Neural progenitor cell (in vitro differentiated cells): Measurements from ENCODE around the gene IL16. TPM values are rescaled to one million over a fixed set of nuclear protein-coding genes. Genes with fewer than 3 reads are reported as not detected.

Experiments used
- DNase-seq: peaks from one replicate; pipeline ENCODE4 v3.0.0-alpha.2; 2016; ENCODE audit warnings: low spot score
- H2AFZ ChIP-seq: fragments of 200-600 bp; sonication (generic); replicated peaks from 2 replicates; pipeline ENCODE4 v1.6.1; 2016; ENCODE audit warnings: antibody characterized with exemption
- H3F3A ChIP-seq: fragments of 200-600 bp; sonication (generic); 2 replicates; pipeline ENCODE4 v1.6.1; 2016; ENCODE audit warnings: antibody characterized with exemption, low read depth
- H3K27ac ChIP-seq: fragments of 200-600 bp; sonication (generic); 2 replicates; pipeline ENCODE4 v1.5.1; 2016; ENCODE audit warnings: mild to moderate bottlenecking
- H3K27me3 ChIP-seq: fragments of 200-600 bp; sonication (generic); 2 replicates; pipeline ENCODE4 v1.6.1; 2016; ENCODE audit warnings: mild to moderate bottlenecking, moderate library complexity
- H3K36me3 ChIP-seq: fragments of 200-600 bp; sonication (generic); 2 replicates; pipeline ENCODE4 v1.5.1; 2016
- H3K4me1 ChIP-seq: fragments of 200-600 bp; sonication (generic); 2 replicates; pipeline ENCODE4 v1.6.1; 2016; ENCODE audit warnings: mixed run types
- H3K4me2 ChIP-seq: fragments of 200-600 bp; sonication (generic); 2 replicates; pipeline ENCODE4 v1.6.1; 2016
- H3K4me3 ChIP-seq: fragments of 200-600 bp; sonication (generic); 2 replicates; pipeline ENCODE4 v1.5.1; 2016
- H3K79me2 ChIP-seq: fragments of 200-600 bp; sonication (generic); 2 replicates; pipeline ENCODE4 v1.6.1; 2016; ENCODE audit warnings: low read depth
- H3K9ac ChIP-seq: fragments of 200-600 bp; sonication (generic); 2 replicates; pipeline ENCODE4 v1.6.1; 2016
- H3K9me3 ChIP-seq: fragments of 200-600 bp; sonication (generic); 2 replicates; pipeline ENCODE4 v1.5.1; 2016; ENCODE audit warnings: low read depth
- H4K20me1 ChIP-seq: fragments of 200-600 bp; sonication (generic); 2 replicates; pipeline ENCODE4 v1.6.1; 2016; ENCODE audit warnings: low read depth
- H3K27ac Mint-ChIP-seq: 3 replicates; pipeline ENCODE4 v1.8.0; 2021; ENCODE audit warnings: mixed read lengths
- H3K27me3 Mint-ChIP-seq: 2 replicates; pipeline ENCODE4 v1.8.0; 2022; ENCODE audit warnings: low read depth, mild to moderate bottlenecking, inconsistent platforms, moderate library complexity, mixed read lengths; ENCODE audit not compliant: insufficient read depth
- H3K36me3 Mint-ChIP-seq: 3 replicates; pipeline ENCODE4 v1.8.0; 2021; ENCODE audit warnings: mixed read lengths
- H3K4me1 Mint-ChIP-seq: 3 replicates; pipeline ENCODE4 v1.8.0; 2021; ENCODE audit warnings: mixed read lengths
- H3K4me3 Mint-ChIP-seq: 3 replicates; pipeline ENCODE4 v1.8.0; 2021; ENCODE audit warnings: mild to moderate bottlenecking, moderate library complexity, mixed read lengths
- H3K9me3 Mint-ChIP-seq: 3 replicates; pipeline ENCODE4 v1.8.0; 2020; ENCODE audit warnings: mixed read lengths
- EZH2 ChIP-seq: fragments of 200-600 bp; sonication (generic); IDR thresholded peaks from 2 replicates; pipeline ENCODE4 v1.6.1; 2017; ENCODE audit warnings: antibody characterized with exemption, mild to moderate bottlenecking, moderate library complexity
- EZH2phosphoT487 ChIP-seq: fragments of 200-600 bp; sonication (generic); IDR thresholded peaks from 2 replicates; pipeline ENCODE4 v1.6.1; 2017; ENCODE audit warnings: antibody characterized with exemption
- total RNA-seq: library from RNA; depleted of rRNA; stranded (reverse); fragments of >200 nt; gene quantifications from 2 replicates; pipeline ENCODE4 v1.2.3, GENCODE V29; 2015; ENCODE audit warnings: low replicate concordance

IL16 gene
- total RNA-seq, 1 donor from 2014 or later = not detected

DNA sequence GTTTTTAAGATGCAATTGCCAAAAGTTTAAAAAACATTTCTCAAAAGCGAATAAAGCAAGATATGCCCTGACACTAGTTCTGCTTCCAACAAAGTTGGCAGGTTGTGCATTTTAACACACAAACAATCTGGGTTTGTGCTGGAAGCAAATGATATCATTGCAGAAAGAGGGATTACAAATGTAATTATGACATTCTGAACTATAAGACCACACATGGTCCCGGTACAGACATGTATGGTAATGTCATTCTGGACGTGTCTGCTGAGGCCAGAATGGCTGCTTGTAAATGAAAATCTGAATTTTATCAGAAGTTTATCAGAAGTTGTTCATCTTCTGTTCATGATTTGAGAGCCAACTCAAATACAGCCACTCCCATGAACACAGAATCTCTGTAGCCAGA is 166.6 kb downstream of the IL16 start:
- H3K36me3 ChIP-seq = no peaks in the 10 kb centered on the region
- Mint-ChIP-seq H3K27me3 (peaks cover 2% of the 10 kb centered on the region), H3K9me3 (no peaks in the 10 kb centered on the region), H3K36me3 (no peaks in the 10 kb centered on the region), H3K4me1 (no peaks in the 10 kb centered on the region), H3K27ac (no peak overlapping the region), H3K4me3 (no peak overlapping the region)
- H2AFZ ChIP-seq = no peak overlapping the region
- no peaks in the 10 kb centered on the region for H3K9me3 ChIP-seq
- H4K20me1 ChIP-seq = no peaks in the 10 kb centered on the region
- TF ChIP-seq EZH2 (no peak), EZH2phosphoT487 (no peak)
- H3F3A ChIP-seq = no peaks in the 10 kb centered on the region
- H3K4me2 ChIP-seq = no peak overlapping the region
- H3K79me2 ChIP-seq = no peaks in the 10 kb centered on the region
- no peaks in the 10 kb centered on the region for H3K4me1 ChIP-seq
- DNase-seq = no peak
- H3K4me3 ChIP-seq = no peak overlapping the region
- H3K27me3 ChIP-seq = no peaks in the 10 kb centered on the region
- H3K9ac ChIP-seq = no peak overlapping the region
- no peak overlapping the region for H3K27ac ChIP-seq

Other genes with a start within 250 kb of the IL16 start
- gene MESD, start 207.1 kb upstream of the IL16 start, total RNA-seq = 24.1 and 31.5 TPM in 2 replicates
- 7.3 and 27.3 TPM in 2 replicates for gene TLNRD1, start 196.0 kb upstream of the IL16 start, total RNA-seq
- gene CFAP161, start 62.6 kb upstream of the IL16 start, total RNA-seq = 1.9 TPM in 1 of 2 replicates, not detected in the other
- gene STARD5, start 127.3 kb downstream of the IL16 start, total RNA-seq = 7.2 and 8.5 TPM in 2 replicates
- 0.09 and 0.13 TPM in 2 replicates for gene TMC3, start 177.3 kb downstream of the IL16 start, total RNA-seq